ENCODE data around the gene ATP5PB. TPM values are rescaled to one million over a fixed set of nuclear protein-coding genes. Genes with fewer than 3 reads are reported as not detected.

The ATP5PB gene
- total RNA-seq, 2 experiments from 2014 or later: 286 to 303 TPM

GRCh38 chr1:111506561-111506960 is 57.3 kb downstream of the ATP5PB start:
- no peak for DNase-seq (ENCODE audit: low spot score)
- no peaks in the 10 kb centered on the region for H3K36me3 ChIP-seq (ENCODE audit: insufficient read depth, low read length)
- H3K4me1 ChIP-seq (ENCODE audit: insufficient read depth, low read length, poor library complexity, severe bottlenecking): peaks cover 75% of the 10 kb centered on the region
- BruUV-seq (replicated peaks): no TSS peak
- POLR2A ChIA-PET: interaction anchor here (0.5 to 3.5 kb wide), 19 partner anchors 8 to 944 kb away, joined by 3 to 27 read pairs (median 10); partner anchors contain the start of genes DDX20, INKA2, RAP1A and WDR77
- CTCF ChIA-PET (ENCODE audit: unreplicated experiment): interaction anchor here (1.7 to 2.3 kb wide), 3 partner anchors 8 to 153 kb away, joined by 4 to 15 read pairs (median 6); no protein-coding TSS in a partner anchor
- peak overlapping the region; percentile 78 for H2AFZ ChIP-seq (ENCODE audit: low read length)
- TF ChIP-seq EZH2phosphoT487 (IDR thresholded peaks at IDR 0.05; ENCODE audit: borderline replicate concordance, low read depth, low read length) (no peak), CTCF (conservative IDR thresholded peaks at IDR 0.05; ENCODE audit: low read length) (no peak)
- intact Hi-C loops (cut with micrococcal nuclease; ENCODE audit: unreplicated experiment): loop anchor here (2.0 to 5.0 kb wide), 6 partner anchors 30 to 374 kb away; partner anchors contain the start of genes ATP5PB, INKA2 and WDR77
- H3K9me3 ChIP-seq (ENCODE audit: low read length): no peaks in the 10 kb centered on the region
- H3K79me2 ChIP-seq (ENCODE audit: insufficient read depth, low read depth, low read length): no peaks in the 10 kb centered on the region
- H4K20me1 ChIP-seq (ENCODE audit: insufficient read depth, low read length): no peaks in the 10 kb centered on the region
- H3K27ac ChIP-seq (ENCODE audit: low read depth, low read length, poor library complexity, severe bottlenecking): peak overlapping the region; percentile 97
- H3K4me2 ChIP-seq (ENCODE audit: low read length): peak overlapping the region; percentile 74
- H3K4me3 ChIP-seq (ENCODE audit: low read depth, low read length, poor library complexity, severe bottlenecking): peak overlapping the region; percentile 33
- no peaks in the 10 kb centered on the region for H3K9me2 ChIP-seq (ENCODE audit: insufficient read depth, low read length)

GRCh38 chr1:111507411-111508201 is 58.3 kb downstream of the ATP5PB start:
- no peaks in the 10 kb centered on the region for H3K9me2 ChIP-seq (ENCODE audit: insufficient read depth, low read length)
- H3K79me2 ChIP-seq (ENCODE audit: insufficient read depth, low read depth, low read length): no peaks in the 10 kb centered on the region
- intact Hi-C loops (cut with micrococcal nuclease; ENCODE audit: unreplicated experiment): loop anchor here (1.0 to 5.0 kb wide), 11 partner anchors 31 to 375 kb away; partner anchors contain the start of genes ATP5PB, DDX20, INKA2 and WDR77
- CTCF ChIA-PET (ENCODE audit: unreplicated experiment): interaction anchor here (0.6 to 2.3 kb wide), 19 partner anchors 9 to 287 kb away, joined by 3 to 15 read pairs (median 4); no protein-coding TSS in a partner anchor
- H4K20me1 ChIP-seq (ENCODE audit: insufficient read depth, low read length): no peaks in the 10 kb centered on the region
- H3K4me1 ChIP-seq (ENCODE audit: insufficient read depth, low read length, poor library complexity, severe bottlenecking): peaks cover 75% of the 10 kb centered on the region
- TSS peak; percentile 81 for BruUV-seq (replicated peaks)
- H3K36me3 ChIP-seq (ENCODE audit: insufficient read depth, low read length): no peaks in the 10 kb centered on the region
- no peak for TF ChIP-seq CTCF (conservative IDR thresholded peaks at IDR 0.05; ENCODE audit: low read length)
- TF ChIP-seq EZH2phosphoT487 (IDR thresholded peaks at IDR 0.05; ENCODE audit: borderline replicate concordance, low read depth, low read length): no peak
- H3K4me2 ChIP-seq (ENCODE audit: low read length): peak overlapping the region; percentile 90
- peak overlapping the region; percentile 67 for H2AFZ ChIP-seq (ENCODE audit: low read length)
- DNase-seq (ENCODE audit: low spot score): peak; percentile 97
- H3K27ac ChIP-seq (ENCODE audit: low read depth, low read length, poor library complexity, severe bottlenecking): peak overlapping the region; percentile 97
- peak overlapping the region; percentile 63 for H3K4me3 ChIP-seq (ENCODE audit: low read depth, low read length, poor library complexity, severe bottlenecking)
- POLR2A ChIA-PET: interaction anchor here (0.5 to 3.5 kb wide), 28 partner anchors 9 to 293 kb away, joined by 3 to 27 read pairs (median 5); partner anchors contain the start of genes DDX20, INKA2, RAP1A and WDR77
- no peaks in the 10 kb centered on the region for H3K9me3 ChIP-seq (ENCODE audit: low read length)
